C1 segment of cervical spinal cord (tissue), 14 donors: Measurements from ENCODE around the gene RTEL1.
A peak's percentile ranks its signal among the peaks of the same experiment; 100 is the strongest.

Source experiments
- DNase-seq, 14 donors: peaks; one replicate each; lab custom pipeline; 2025; lab: John Stamatoyannopoulos, UW

The RTEL1 gene

DNA sequence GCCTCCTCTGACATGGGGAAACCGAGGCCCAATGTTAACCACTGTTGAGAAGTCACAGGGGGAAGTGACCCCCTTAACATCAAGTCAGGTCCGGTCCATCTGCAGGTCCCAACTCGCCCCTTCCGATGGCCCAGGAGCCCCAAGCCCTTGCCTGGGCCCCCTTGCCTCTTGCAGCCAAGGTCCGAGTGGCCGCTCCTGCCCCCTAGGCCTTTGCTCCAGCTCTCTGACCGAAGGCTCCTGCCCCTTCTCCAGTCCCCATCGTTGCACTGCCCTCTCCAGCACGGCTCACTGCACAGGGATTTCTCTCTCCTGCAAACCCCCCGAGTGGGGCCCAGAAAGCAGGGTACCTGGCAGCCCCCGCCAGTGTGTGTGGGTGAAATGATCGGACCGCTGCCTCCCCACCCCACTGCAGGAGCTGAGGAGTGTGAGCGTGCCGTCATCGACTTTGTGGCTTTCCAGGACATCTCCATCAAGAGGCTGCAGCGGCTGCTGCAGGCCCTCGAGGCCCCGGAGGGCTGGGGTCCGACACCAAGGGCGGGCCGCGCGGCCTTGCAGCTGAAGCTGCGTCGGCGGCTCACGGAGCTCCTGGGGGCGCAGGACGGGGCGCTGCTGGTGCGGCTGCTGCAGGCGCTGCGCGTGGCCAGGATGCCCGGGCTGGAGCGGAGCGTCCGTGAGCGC is 39.9 kb downstream of the RTEL1 start:
- no peak for DNase-seq

DNA sequence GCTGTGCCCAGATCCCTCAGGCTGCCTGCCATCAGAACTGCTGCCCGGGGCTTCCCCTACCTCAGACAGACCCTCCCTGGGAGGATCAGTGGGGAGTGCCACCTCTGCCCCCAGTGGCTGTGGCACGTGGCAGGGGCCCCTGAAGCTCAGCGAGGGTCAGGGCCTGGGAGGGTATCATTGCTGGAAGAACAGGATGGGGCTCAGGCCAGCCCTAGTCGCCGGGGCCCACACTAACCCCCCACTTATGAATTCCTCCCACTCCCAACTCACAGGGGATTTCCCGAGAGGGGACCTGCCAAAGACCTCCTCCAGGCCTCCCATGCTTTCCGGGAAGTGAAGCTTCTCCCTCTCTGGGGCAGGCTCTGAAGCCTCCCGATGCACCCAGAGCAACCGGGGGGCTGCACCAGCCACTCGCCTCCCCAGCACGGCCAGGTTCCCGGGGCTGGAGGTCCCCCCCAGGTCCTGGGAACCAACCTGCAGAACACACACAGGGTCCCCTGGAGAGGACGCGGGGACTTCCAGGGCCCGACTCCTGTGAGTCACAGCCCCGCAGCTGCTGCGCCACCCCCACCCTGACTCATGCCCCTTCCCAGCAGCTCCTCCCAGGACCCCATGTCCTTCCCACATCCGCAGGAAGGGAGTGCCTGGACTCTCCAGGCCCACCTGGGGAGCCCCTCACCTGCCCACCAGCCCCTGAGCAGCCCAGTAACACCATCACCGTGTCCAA is 40.8 kb downstream of the RTEL1 start:
- no peak for DNase-seq

GRCh38 chr20:63699466-63700198 is 41.5 kb downstream of the RTEL1 start:
- no peak for DNase-seq

DNA sequence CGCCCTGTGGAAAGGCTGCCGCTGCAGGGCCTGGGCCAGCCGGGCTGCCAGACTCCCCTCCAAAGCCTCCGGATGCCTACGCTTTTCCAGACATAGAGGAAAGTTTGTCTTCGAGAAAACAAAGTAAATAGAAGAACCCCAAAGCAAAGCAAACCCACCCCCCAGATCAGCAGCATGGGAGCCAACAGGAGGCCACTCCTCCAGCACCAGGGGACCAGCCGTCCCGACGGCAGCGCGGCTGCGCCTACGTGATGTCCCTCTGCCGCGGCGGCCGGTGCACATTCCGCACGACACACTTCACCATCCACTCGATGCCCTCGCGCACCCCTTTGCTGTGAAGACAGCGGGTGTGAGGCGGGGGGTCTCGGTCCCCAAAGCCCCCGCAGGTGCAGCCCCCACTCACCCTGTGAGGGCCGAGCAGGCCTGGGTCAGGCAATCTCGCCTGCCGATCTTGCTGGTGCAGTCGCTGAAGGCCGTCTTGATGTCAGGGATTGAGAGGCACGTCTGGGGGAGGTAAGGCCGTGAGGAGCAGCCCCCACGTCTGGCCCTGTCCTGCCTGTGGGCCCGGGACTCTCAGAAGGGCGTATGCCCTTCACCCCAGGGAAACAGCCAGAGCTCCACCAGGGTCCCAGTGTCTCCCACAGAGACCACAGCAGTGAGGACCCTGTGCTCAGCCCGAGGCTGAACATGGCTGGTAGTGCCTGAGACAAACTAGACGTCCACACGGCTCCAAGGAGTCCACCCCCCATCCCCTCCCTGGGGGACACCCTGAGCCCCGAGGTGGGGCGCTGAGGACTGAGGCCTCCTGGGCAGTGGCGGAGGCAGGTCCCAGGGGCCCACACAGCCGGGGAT is 42.3 kb downstream of the RTEL1 start:
- DNase-seq, result no peak

GRCh38 chr20:63701051-63701328 is 42.9 kb downstream of the RTEL1 start:
- no peak for DNase-seq

- DNase-seq, result no peak
These were observed 43.4 kb downstream of the RTEL1 start for GRCh38 chr20:63701329-63702035.

DNA sequence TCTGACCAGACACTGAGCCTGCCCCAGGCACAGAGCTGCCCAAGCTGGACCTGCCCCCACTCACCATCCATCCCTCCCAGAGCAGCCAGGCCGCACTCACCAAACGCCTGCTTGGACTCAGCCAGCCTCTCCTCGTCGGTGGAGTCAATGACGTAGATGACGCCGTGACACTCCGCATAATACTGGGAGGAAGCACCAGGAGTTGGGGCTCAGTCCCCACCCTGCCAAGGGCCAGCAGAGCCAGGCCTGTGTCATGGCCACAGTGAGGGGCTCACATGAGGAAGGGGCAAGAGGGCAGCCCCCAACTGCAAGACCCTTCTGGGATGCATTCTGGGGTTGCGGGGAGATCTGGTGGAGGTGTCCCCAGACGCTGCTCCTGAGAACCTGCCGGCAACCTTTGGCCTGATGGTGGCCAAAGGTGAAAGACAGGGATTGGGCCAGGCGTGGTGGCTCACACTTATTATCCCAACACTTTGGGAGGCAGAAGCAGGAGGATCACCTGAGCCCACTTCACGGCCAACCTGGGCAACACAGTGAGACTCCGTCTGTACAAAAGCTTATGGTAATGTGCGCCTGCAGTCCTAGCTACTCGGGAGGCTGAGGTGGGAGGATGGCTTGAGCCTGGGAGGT is 44.0 kb downstream of the RTEL1 start:
- DNase-seq, result no peak

DNA sequence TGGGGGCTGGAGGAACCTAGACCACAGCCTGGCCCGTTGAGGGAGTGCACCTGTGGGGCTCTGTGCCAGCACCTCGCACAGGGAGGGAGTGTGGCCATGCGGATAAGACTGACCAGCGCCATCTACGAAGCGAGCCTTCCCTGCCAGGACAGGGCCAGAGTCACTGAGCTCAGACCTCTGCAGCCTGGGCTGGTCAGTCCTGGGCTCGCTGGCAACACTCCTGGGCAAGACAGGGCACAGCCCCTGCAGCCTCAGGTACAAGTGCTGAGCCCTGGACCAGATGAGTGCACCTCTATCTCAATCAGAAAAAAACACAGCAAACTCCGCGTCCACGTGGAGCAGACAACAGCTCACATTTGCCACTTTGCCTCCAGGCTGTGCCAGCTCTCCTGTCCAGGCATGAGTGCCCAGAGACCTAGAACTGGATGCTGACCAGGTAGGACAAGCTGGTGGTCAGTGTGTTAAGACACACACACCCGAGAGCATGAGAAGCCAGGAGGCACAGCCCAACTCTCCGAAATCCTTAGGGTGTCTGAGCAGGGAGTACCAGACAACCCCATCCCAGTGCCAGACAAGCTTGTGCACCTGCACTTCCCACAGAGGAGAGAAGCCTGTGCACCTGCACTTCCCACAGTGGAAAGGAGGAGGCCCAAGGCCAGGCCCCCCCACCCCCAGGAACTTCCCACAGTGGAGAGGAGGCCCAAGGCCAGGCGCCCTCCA is 44.8 kb downstream of the RTEL1 start:
- no peak for DNase-seq

GRCh38 chr20:63703471-63703975 is 45.4 kb downstream of the RTEL1 start:
- DNase-seq, result no peak

DNA sequence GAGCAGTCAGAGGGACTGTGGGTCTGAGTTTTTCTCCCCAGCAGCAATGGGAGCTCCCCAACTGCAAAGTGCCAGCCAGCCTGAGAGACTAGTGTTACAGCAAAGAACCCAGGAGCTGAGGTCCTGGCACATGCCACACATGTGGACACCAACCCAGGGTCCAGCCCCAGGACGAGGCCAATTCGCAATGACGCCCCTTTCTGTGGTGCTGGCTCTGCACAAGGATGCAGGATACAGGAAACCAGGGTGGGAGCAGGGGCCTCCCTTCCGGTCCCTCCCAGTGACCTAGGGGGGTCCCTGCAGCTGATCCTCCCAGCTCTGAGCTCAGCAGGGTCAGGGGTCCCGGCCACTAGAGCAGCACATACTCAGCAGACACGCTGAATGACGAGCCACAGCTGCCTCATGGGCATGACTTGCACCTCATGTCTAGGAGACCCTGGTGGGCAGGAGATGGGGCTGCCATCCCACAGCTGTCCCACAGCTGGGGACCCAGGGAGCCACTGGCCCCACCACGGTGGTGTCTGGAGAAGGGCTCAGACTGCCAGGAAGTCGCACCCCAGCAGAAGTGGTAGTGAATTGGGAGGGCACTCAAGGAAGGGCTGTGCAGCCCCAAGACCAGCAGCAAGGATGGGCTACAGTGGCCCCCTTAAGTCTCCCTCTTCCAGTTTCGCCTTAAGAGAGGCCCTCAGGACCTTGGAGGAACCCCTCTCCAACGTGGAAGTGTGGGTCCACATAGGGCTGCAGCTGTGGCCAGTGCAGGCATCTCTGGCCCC is 46.0 kb downstream of the RTEL1 start:
- no peak for DNase-seq

GRCh38 chr20:63704749-63705117 is 46.6 kb downstream of the RTEL1 start:
- DNase-seq, result no peak

GRCh38 chr20:63705232-63706026 is 47.3 kb downstream of the RTEL1 start:
- no peak for DNase-seq

GRCh38 chr20:63706027-63706695 is 48.0 kb downstream of the RTEL1 start:
- no peak for DNase-seq

- peak in 1 of 14 donors; percentile 43 for DNase-seq
These were observed 48.9 kb downstream of the RTEL1 start for GRCh38 chr20:63706852-63707557.

- peak in 13 of 14 donors; percentile 72 to 95 (median 84) for DNase-seq
These were observed 49.6 kb downstream of the RTEL1 start, which contains the start of the genes ARFRP1 and ZGPAT for GRCh38 chr20:63707558-63708300. Gene ARFRP1, minus strand, starts transcription at chr20:63707976. Its CDS starts 885 bp downstream, at chr20:63707091. Gene ZGPAT, plus strand, starts transcription at chr20:63708039. Its CDS starts 542 bp downstream, at chr20:63708581.
